ENCODE data around the gene RDH14. TPM values are rescaled to one million over a fixed set of nuclear protein-coding genes. Genes with fewer than 3 reads are reported as not detected.

Gene RDH14
- total RNA-seq, 1 donor: 21.7 TPM

DNA sequence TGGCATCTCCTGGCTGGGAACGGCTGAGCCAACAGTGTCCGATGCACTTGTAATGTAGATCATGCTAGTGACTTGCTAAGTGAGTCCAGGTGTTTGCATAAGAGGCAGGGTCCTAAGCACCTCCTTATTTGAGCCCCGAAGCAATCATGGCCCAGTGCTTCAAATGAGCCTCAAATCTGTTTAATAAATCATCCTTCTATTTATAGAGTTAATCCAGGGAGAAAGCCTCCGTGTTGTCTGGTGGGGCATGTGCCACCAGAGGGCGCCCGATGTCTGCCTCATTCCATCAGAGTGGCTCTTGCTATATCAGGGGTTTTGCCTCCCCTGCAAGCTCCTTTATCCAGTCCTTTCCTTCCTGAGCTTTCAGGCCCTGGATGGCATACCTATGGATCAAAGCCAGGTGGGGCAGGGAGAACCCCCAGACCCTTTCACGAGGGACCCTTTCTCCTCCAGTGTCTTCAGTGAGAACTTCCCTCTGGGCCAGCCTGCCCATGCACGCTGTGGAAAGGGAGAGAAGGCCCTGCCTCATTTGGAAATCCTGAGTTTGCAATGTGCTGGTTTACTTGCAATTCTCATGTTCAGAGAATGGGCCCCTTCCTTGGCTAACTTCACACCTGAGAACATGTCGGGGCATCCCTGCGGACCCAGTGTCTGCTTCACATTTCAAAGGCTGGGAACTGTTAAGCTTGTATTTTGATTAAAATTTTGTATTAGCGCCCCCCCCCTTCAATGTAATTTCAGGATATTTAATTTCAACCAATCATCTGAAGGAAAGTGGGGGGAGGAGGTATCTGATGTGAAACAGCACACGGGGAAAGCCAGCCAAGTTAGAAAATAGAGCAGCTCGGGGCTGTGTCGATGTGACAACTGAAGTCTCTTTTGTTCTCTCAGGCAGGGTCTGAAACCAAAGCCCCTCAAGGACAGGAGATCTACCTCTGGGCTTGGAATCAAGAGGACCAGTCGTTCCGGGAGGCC lies 39.7 kb downstream of the RDH14 start:
- Histone ChIP-seq H3K9me3 (ENCODE audit: low read depth, low read length) (no peaks in the 10 kb centered on the region), H3K4me3 (ENCODE audit: low read length) (no peak overlapping the region), H3K27me3 (ENCODE audit: insufficient read depth, low read length) (peaks cover 6% of the 10 kb centered on the region), H3K4me1 (ENCODE audit: insufficient read depth, low read length) (no peaks in the 10 kb centered on the region)

DNA sequence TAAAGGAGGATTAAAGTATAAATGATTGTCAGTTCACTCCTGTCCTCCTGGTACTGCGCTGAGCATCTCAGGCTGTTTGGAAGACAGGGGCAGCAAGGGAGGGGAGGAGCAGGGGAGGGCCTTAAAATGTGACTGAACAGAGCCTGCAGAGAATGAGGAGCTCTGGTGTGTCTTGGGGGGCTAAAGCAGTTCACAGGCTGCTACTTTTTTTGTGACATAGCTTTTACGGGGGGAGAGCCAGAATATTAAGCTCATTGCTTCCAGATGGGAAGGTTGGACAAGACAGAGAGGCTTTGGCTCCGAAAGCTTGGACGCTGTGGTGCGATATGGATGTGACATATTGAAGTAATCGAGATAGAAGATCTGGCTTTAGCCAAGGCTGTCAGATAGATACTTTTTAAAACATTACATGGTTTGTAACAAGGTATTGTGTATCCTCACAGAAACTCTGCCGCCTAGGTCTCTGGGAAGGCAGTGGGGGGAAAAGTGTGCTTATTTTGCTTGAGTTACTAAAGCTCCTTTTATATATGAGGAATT lies 40.5 kb downstream of the RDH14 start:
- Histone ChIP-seq H3K4me3 (ENCODE audit: low read length) (no peak overlapping the region), H3K27me3 (ENCODE audit: insufficient read depth, low read length) (peaks cover 6% of the 10 kb centered on the region), H3K9me3 (ENCODE audit: low read depth, low read length) (no peaks in the 10 kb centered on the region), H3K4me1 (ENCODE audit: insufficient read depth, low read length) (no peaks in the 10 kb centered on the region)

DNA sequence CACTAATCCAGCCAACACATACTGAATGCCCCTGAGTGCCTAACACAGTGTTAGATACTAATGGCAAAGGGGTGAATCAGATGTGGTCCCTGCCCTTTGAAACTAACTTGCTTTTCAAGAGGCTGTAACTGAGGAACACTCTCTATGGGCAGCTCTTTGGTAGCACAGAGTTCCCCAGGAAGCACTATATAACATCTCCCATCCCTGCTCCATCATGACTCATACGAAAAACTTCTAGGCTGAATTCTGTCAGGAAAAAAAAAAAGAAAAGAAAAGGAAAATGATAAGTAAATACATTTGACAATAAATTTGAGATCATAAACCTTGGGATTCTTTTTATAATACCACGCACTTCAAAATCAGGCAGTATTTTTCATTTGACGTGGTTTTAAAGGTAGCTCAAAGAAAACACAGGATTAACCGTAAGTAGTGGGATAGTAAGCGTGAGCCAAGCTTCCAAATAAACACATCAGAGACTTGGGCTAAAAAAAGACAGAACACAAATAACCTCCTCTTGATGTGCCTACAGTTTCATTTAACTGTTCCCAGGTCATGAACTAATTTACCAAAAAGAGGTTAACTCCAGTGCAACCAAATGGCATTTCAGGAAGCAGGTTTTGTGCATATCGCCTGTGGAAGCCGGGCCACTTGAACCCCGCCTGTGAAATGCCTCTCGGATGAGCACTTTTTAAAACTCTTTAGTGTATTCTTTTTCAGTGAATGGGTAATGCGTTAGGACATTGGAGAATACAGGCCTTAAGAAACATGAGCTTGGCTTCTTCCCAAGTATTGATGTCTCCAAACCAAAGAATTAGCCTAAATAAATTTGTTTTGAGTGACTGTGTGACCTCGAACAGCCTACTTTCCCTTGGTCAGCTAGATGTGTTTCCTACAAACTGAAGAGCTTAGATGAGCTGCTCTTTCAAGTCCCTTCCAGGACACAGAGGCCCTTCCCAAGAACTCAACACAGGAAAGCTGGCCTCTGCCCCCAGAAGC lies 42.0 kb downstream of the RDH14 start:
- Histone ChIP-seq H3K9me3 (ENCODE audit: low read depth, low read length) (no peaks in the 10 kb centered on the region), H3K27me3 (ENCODE audit: insufficient read depth, low read length) (peaks cover 6% of the 10 kb centered on the region), H3K4me1 (ENCODE audit: insufficient read depth, low read length) (no peaks in the 10 kb centered on the region), H3K4me3 (ENCODE audit: low read length) (no peak overlapping the region)

DNA sequence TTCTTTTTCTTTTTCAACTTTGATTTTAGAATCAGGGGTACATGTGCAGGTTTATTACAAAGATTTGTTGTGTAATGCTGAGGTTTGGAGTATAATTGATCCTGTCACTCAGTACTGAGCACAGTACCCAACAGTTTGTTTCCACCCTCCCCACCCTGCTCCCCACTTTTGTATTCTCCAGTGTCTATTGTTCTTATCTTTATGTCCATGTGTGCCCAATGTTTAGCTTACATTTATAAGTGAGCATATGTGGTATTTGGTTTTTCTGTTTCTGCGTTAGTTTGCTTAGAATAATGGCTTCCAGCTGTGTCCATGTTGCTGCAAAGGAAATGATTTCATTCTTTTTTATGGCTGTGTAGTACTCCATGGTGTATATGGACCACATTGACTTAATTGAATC lies 43.1 kb downstream of the RDH14 start:
- Histone ChIP-seq H3K9me3 (ENCODE audit: low read depth, low read length) (no peaks in the 10 kb centered on the region), H3K27me3 (ENCODE audit: insufficient read depth, low read length) (peaks cover 6% of the 10 kb centered on the region), H3K4me1 (ENCODE audit: insufficient read depth, low read length) (no peaks in the 10 kb centered on the region), H3K4me3 (ENCODE audit: low read length) (no peak overlapping the region)

DNA sequence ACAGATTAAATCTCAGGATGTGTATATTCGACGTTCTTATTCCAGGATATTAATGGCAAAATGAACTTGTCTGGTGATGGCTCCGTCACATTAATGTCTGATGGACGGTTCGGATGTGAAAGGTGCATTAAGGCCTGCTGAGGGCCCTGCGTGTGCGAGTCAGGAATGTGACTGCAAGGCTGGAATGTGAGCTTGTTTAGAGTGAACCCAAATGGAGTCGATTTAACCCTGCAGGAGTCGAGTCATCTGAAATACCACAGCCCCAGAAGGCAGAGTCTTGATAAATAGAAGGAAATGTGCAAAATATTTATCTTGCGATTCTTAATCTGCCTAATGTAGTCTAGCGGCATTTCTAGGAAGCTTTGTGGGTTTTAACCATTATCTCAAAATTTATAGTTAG lies 44.3 kb downstream of the RDH14 start:
- peaks cover 9% of the 10 kb centered on the region for H3K27me3 ChIP-seq (ENCODE audit: insufficient read depth, low read length)
- H3K4me1 ChIP-seq (ENCODE audit: insufficient read depth, low read length): no peaks in the 10 kb centered on the region
- no peak overlapping the region for H3K4me3 ChIP-seq (ENCODE audit: low read length)
- no peaks in the 10 kb centered on the region for H3K9me3 ChIP-seq (ENCODE audit: low read depth, low read length)

DNA sequence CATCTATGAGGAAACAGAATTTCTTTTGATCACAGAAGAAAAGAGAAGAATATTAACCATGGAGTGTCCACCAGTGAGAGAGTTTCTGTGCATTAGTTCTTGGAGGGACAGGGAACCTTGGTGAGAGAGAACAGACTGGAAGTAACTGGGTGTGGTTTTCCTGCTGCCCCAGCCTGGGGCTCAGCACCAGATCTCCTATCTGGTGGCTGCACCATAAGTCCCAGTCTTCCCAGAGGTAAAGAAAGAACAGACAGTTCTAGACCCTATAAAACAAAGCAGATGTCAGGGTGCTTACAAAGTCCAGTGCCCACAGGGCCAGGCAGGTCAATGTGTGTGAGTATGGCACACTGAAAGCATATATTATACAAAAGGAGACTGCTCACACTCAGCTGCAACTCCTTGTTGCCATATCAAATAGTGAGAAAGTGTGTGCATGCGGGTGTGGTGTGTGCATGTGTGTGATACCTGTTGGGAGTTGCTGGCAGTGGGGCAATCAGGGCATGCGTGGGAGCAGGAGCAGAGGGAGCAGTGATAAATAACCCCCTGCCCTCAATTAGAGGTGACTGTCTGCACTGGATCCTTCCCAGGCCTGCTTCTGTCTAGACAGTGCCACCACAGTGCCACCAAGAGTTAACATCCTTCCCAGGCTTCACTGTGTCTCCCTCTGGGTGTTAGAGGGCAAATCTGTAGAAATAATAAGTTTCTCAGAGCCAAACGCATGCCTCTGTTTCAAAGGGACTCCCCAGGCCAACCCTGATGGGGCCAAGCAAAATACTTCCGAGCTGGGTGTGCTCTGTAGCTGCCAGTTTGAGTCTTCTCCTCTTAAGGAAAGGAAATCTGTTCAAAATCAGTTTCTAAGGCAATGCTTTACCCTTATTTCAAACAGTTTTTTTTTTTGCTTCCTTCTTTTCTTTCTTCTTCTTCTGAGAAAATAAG lies 45.7 kb downstream of the RDH14 start:
- peaks cover 12% of the 10 kb centered on the region for H3K27me3 ChIP-seq (ENCODE audit: insufficient read depth, low read length)
- H3K4me1 ChIP-seq (ENCODE audit: insufficient read depth, low read length): no peaks in the 10 kb centered on the region
- no peak overlapping the region for H3K4me3 ChIP-seq (ENCODE audit: low read length)
- no peaks in the 10 kb centered on the region for H3K9me3 ChIP-seq (ENCODE audit: low read depth, low read length)

DNA sequence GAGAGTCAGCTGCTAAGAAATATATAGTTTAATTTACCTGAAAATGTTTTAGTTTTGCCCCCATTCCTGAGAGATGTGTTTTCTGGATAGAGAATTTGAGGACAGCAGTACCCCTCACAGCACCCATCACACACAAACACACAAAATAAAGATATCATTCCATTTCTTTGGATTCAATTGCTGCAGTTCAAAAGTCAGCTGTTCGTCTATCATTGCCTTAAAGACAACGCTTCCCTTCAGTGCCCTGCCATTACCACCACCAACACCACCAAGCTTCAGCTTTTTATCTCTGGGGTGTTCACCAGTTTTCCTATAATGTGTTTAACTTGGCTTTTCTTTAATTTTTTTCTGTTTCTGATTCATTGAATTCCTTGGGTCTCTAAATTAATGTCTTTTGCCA lies 49.7 kb downstream of the RDH14 start:
- H3K4me1 ChIP-seq (ENCODE audit: insufficient read depth, low read length): no peaks in the 10 kb centered on the region
- H3K9me3 ChIP-seq (ENCODE audit: low read depth, low read length): no peaks in the 10 kb centered on the region
- peaks cover 5% of the 10 kb centered on the region for H3K27me3 ChIP-seq (ENCODE audit: insufficient read depth, low read length)
- H3K4me3 ChIP-seq (ENCODE audit: low read length): no peak overlapping the region

DNA sequence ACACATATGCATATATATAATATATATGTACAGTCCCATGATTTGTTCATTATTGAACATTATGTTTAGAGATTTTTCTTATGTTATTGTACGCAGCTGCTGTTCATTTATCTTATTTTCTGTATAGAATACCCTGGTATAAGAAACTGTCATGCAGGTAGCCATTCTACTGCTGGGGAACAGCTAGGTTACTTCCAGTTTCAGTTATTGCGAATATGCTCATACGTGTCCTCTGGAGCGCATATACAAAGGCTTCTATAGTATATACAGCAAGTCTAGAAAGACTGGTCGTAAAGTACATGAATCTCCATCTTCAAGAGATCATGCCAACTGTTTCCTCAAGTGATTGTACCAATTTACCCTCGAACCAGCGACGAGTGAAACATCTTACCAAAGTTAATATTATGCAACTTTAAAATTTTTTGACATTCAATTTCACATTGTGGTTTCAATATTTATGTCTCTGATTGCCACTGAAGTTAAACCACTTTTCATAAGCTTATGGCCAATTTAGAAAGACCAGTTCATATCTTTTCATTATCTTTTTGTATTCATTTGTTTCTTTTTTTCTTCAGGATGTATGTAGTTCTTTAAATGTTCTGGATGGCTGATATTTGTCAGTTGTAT lies 53.5 kb downstream of the RDH14 start:
- no peak overlapping the region for H3K4me3 ChIP-seq (ENCODE audit: low read length)
- peaks cover 7% of the 10 kb centered on the region for H3K27me3 ChIP-seq (ENCODE audit: insufficient read depth, low read length)
- H3K9me3 ChIP-seq (ENCODE audit: low read depth, low read length): no peaks in the 10 kb centered on the region
- no peaks in the 10 kb centered on the region for H3K4me1 ChIP-seq (ENCODE audit: insufficient read depth, low read length)

DNA sequence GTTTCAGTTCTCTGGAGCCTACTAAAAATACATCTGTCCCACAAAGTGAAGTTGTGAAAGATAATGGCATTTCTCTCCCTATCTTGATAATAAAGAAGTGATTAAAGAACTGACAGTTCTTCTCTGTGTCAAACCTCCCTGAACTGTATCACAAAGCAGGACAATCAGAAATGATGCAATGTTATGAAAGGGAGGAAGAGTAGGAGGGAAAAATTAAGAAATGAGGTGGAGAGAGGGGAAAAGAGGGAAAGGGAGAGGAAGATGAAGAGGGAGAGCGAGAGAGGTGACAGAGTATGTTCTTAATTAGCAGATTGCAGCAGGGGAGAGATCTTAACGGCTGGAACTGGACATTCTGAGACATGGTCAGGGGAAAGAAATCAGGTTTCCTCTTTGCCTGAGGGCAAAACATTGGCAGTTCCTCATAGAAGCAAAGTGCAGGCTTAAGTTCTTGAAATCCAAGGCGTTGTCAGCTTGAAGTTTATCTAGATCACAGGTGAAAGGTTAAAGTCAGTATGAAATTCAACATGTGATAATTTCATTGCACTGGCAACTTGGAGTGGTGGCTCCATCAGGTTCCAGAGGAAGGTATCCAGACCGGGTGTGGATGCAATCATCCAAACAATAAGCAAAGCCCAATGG lies 54.6 kb downstream of the RDH14 start:
- H3K9me3 ChIP-seq (ENCODE audit: low read depth, low read length): no peaks in the 10 kb centered on the region
- H3K27me3 ChIP-seq (ENCODE audit: insufficient read depth, low read length): peaks cover 4% of the 10 kb centered on the region
- no peaks in the 10 kb centered on the region for H3K4me1 ChIP-seq (ENCODE audit: insufficient read depth, low read length)
- H3K4me3 ChIP-seq (ENCODE audit: low read length): no peak overlapping the region

Other genes starting within 250 kb of the RDH14 start
- gene NT5C1B, start 28.9 kb upstream of the RDH14 start, total RNA-seq: not detected

Measured in mononuclear cell (primary cell).